Stimulated activated CD4-positive, alpha-beta T cell treated with anti-CD3 and anti-CD28 coated beads, Interleukin-4, amount 100 ng/mL, for 1 hour (primary cell): Measurements from ENCODE around the gene SUGCT.

Experiments
- DNase-seq: peaks from one replicate; pipeline ENCODE4 v3.0.0-alpha.2; 2020

Gene SUGCT

DNA sequence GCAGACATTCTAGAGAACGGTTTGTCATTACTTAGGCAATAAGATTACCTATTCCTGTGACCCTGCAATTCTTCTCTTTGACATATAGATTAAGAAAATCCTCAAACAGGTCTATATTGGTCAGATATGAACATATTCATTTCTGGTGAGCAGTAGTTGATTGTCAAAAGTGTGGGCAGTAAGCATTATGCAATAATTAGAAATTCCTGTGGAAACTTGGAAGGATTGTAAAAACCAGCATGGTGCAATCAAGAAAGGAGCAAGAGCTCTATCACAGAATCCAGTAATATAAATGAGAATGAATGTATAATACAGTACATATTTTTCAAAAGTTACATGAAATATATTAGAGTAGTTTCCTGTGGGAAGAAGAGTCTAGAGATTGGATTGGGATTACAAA is 406.5 kb downstream of the SUGCT start:
- no peak for DNase-seq

DNA sequence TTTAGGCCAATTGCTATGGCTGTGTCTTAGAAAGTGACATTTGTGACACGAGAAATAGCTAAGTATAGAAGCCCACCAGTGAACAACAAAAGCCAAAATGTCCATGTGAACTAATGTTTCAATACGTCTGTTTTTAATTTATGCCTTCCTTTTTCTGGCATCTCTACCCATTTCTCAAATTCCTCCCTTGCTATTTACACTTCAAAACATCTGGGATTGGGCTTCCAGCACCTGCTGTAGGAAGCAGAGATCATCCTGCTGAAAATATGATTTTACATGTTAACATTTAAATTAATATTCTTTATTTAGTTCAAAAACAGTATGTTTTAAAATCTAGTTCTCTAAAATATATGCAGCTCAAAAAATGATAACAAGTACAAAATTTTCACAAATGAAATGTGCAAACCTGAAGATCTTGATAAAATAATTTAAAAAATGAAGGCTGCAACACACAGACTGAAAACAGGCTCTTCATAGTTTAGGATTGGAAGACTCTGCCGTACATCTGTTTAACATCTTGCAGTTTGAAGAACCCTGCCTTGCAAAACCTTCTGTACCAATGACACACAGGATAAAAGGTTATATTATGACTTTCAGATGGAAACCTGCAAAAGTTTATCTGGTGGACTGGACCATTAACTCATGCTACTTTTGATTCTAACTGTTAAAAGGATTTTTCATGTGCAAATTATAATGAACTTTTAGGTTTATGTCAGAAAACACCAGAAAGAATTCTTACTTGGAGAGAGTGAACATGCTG is 408.4 kb downstream of the SUGCT start:
- DNase-seq, result no peak

DNA sequence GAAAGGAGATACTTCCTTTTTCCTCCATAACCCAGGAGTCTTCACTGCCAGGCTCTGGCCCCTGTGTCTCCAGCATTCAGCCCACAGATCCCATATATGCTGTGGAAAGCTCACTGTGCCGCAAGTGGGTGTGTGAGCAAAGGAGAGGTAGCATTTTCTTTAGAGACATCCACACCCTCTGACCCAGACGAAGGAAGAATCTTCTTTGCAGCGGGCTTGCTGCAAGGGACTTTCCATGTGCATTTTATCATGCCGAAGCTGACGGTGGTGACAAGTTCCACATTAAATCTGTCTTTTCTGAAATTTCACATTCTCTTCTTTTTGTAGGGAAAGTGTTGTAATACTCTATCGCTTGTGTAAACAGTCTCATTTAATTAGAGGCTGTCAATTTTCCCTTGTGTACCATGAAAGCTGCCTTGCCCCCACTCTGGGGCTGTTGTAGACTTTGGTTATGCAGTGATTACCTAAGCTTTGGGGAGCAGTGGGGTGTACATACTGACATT is 409.5 kb downstream of the SUGCT start:
- DNase-seq, result no peak

- no peak for DNase-seq
Measured at GRCh38 chr7:40544871-40545303, 410.1 kb downstream of the SUGCT start.

- DNase-seq, result no peak
Measured at GRCh38 chr7:40545739-40546138, 410.9 kb downstream of the SUGCT start.

DNA sequence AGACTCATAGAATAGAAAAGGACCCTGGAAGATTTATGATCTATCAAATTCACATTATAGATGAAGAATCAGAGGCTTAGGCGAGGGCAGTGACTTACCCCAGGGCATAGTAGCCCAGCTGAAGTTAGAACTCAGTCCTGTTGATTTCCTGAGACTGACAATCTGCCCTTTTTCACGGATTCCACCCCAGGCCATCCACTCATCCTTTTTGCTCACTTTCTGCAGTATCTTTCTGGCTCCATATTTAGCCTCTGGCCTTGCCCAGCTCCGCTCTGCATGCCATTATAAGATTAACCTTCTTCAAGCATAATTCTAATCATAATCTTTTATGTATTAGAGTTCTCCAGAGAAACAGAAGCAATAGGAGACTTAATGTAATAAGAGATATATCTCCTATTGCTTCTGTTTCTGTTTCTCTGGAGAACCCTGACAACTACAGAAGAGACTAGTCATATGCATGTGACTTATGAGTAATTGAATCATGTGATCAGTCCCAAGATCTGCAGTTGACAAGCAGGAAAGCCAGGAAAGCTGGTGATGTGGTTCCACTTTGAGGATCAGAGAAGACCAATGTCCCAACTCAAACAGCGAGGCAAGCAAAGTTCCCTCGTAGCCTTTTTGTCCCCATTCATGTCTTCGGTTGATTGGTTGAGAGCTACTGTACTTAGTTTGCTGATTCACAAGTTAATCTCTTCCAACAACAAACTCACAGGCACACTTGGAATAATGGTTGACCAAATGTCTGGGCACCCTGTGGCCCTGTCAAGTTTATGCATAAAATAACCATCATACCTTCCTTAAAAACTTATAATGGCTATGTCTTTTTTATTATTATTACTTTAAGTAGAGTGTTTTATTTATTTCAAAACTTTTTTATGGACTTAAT is 412.1 kb downstream of the SUGCT start:
- DNase-seq, result no peak

DNA sequence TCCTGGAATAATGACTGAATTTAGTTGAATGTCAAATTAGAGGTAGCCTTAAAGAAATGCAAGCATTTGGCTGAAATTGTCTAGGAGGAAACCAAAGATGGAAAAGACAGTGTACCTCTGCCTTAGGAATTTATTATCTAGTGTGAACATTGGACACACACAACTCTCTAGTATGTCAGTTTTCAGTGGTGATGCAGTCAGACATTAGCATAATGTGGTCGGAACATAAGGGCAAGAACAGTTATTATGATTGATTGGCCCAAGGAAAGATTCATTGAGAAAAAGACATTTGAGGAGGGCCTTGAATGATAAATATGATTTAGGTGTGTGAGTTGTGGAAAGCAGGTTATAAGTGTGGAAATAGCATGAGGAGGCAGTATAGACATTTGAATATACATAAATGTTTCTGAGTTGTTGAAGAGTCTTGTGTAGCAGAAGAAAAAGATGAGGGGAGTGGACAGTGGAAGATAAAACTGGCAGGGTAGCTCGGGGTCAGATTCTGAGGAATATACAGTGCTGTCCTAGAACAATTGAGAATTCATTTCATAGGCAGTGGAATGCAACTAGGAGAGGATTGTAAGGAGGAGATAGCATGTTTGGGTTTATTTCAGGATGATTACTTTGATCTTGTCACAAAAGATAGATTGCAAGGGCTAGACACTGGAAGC is 414.7 kb downstream of the SUGCT start:
- no peak for DNase-seq

- DNase-seq, result no peak
Measured at GRCh38 chr7:40551685-40552576, 417.1 kb downstream of the SUGCT start.

- DNase-seq, result no peak
Measured at GRCh38 chr7:40560672-40561071, 425.9 kb downstream of the SUGCT start.

DNA sequence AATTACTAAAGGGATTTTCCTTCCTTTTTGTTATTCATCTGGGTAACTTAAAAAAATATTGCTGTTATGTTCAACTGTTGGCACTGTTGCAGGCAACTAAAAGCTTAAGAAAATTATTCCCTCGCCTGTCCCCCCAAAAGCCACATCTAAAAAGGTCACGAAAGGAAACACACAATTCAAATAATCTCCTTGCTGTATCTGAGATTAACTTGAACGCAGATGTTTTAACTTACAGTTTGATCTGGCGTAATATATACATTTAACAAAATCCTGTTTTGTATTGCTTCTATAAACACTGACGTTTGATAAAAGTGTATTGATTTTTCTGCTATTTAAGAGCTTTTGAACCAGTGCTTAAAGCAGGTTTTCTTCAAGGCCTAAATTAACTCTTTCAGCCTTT is 432.1 kb downstream of the SUGCT start:
- no peak for DNase-seq

DNA sequence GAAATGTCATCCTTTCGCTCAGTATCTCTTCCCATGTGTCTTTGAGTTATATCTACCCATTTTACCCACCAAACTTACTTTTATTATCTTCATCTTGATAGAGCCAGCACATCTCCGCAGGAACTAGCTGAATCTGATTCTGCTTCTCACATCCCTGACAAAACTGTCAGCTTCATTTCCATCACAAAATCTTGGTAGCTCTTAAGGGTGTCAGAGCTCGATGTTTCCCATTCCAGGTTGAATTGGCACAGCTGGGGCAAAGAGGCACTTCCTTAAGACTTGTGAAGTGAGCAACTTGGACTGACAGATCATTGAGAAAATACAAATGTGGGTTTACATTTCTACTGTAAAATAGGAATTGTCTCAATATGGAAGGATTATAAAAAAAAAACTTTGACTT is 434.5 kb downstream of the SUGCT start:
- DNase-seq, result no peak

GRCh38 chr7:40570223-40570622 is 435.4 kb downstream of the SUGCT start:
- no peak for DNase-seq

GRCh38 chr7:40571796-40572195 is 437.0 kb downstream of the SUGCT start:
- no peak for DNase-seq

- DNase-seq, result no peak
Measured at GRCh38 chr7:40572810-40573465, 438.1 kb downstream of the SUGCT start.

DNA sequence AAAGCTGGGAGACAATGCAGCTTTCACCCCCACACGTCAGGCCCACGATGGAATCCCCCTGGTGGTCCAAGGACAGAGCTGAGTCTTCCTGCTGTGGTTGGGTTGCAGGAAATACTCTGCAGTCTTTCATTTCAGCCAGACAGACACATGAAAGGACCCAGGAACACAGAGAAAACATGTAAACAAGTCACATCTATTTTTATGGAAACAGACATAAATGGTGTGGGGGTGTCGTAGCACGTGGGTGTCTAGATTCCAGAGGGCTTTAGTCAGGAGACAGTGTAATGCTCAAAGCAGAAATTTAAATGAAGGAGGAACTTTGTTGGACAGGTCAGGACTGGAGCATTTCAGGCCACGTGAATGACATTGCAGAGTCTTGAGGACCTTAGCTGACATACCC is 444.6 kb downstream of the SUGCT start:
- DNase-seq, result no peak

DNA sequence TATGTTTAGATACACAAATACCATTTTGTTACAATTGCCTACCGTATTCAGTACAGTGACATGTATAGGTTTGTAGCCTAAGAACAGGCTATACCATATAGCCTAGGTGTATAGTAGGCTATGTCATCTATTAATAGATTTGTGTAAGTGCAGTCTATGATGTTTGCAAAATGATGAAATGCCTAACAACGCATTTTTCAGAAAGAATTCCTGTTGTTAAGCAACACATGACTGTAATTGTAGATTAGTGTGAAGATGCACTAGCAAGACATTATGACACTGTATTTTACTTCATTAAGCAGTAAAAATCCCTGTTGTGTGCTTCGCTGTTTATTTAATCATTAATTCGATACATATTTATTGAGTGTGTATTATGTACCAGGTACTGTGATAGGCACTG is 446.0 kb downstream of the SUGCT start:
- DNase-seq, result no peak

- no peak for DNase-seq
Measured at GRCh38 chr7:40582539-40582938, 447.7 kb downstream of the SUGCT start.

DNA sequence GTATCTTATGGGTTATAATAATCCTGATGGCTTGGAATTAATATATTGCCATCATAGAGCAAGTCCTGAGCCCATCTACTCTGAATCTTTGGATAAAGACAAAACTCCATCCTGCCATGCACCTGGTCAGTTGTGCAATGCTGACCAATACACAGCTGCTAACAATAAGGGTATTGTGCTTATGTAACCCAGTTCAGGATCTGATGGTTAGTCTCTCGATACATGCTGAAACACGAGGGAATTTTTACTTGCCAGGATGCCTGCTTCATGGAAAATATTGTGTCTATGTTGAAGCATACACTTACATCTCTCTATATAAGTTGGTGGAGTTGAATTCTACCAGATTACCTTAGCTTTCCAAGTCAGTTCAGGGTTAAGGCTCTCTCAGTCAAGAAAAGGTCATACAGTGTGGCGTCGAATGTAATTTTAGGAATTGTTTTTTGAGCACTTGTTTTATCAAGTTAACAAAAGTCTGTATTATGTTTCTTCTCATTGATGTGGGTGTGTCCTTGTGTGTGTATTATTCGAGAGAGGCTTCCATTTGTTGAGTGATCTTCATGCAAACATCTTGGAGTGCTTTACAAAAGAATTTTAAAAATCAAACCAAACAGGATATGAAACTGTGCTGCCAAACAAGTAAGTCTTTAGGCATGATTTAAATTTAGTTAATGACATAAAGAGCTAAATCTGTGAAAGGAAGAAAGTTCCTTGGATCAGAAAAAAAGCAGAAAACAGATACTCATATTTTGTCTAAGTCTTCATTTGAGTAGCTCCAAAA is 449.1 kb downstream of the SUGCT start:
- DNase-seq, result no peak

DNA sequence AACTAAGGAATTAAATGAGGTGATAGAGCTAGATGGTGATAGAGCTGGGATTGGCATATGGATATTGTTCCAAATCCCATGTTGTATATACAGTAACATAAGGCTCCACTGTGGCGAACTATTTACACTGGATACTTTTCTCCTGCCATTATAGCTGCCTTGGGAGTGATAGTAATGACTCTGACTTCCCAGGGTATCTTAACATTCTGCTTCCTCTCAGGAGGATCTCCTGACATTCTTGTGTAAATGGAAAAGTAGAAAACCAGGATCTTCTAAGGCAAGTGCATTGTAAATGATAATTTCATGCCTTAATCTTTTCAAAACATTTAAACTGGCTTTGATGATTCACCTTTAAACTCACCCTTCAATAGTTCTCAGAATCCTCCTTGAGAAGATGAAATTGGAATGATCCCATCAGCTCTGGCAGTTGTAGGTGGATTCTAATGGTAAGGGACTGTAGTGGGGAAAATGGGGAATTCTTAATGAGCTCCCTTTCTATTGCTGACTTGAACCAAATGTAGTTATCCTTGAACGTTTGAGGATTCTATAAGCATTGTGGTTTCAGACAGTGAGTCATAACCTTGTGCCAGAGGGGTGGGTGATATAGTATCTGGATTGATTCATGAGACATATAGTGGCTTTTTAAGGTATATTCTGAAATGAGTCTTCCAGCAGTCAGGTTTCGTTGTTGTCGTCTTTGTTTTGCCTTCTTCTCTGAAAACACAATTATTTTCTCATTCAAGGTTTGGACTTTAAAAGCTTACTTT is 450.0 kb downstream of the SUGCT start:
- no peak for DNase-seq

GRCh38 chr7:40586197-40586596 is 451.4 kb downstream of the SUGCT start:
- no peak for DNase-seq
